Smooth muscle cell (in vitro differentiated cells): ENCODE data around the gene PCBD2. TPM values are rescaled to one million over a fixed set of nuclear protein-coding genes. Genes with fewer than 3 reads are reported as not detected.

Experiments
- DNase-seq: peaks from one replicate; lab custom pipeline; 2025; ENCODE audit not compliant: unreplicated experiment; lab: John Stamatoyannopoulos, UW
- H2AFZ ChIP-seq: fragments of 200-600 bp; sonication (generic); 2 replicates; pipeline ENCODE4 v1.6.0; 2016; ENCODE audit warnings: antibody characterized with exemption, low read depth, mild to moderate bottlenecking
- H3F3A ChIP-seq: fragments of 200-600 bp; sonication (generic); 2 replicates; pipeline ENCODE4 v1.6.0; 2017; ENCODE audit warnings: antibody characterized with exemption, low read depth
- H3K27ac ChIP-seq: fragments of 200-600 bp; sonication (generic); 2 replicates; pipeline ENCODE4 v1.5.1; 2016; ENCODE audit warnings: low read depth, mild to moderate bottlenecking
- H3K27me3 ChIP-seq: fragments of 200-600 bp; sonication (generic); 2 replicates; pipeline ENCODE4 v1.6.1; 2016; ENCODE audit warnings: low read depth, mild to moderate bottlenecking
- H3K36me3 ChIP-seq: fragments of 200-600 bp; sonication (generic); 2 replicates; pipeline ENCODE4 v1.5.1; 2016; ENCODE audit warnings: low read depth
- H3K4me1 ChIP-seq: fragments of 200-600 bp; sonication (generic); 2 replicates; pipeline ENCODE4 v1.5.1; 2016; ENCODE audit warnings: low read depth
- H3K4me2 ChIP-seq: fragments of 200-600 bp; sonication (generic); 2 replicates; pipeline ENCODE4 v1.6.0; 2016; ENCODE audit warnings: mild to moderate bottlenecking
- H3K4me3 ChIP-seq: fragments of 200-600 bp; sonication (generic); 2 replicates; pipeline ENCODE4 v1.5.1; 2016; ENCODE audit warnings: mild to moderate bottlenecking
- H3K79me2 ChIP-seq: fragments of 200-600 bp; sonication (generic); 2 replicates; pipeline ENCODE4 v1.6.0; 2016; ENCODE audit warnings: low read depth, mild to moderate bottlenecking
- H3K9ac ChIP-seq: fragments of 200-600 bp; sonication (generic); 2 replicates; pipeline ENCODE4 v1.6.0; 2016; ENCODE audit warnings: low read depth
- H3K9me3 ChIP-seq: fragments of 200-600 bp; sonication (generic); replicated peaks from 2 replicates; pipeline ENCODE4 v1.5.1; 2016; ENCODE audit warnings: low read depth
- H4K20me1 ChIP-seq: fragments of 200-600 bp; sonication (generic); 2 replicates; pipeline ENCODE4 v1.6.0; 2016; ENCODE audit warnings: low read depth
- WGBS: methylation state at CpG from one replicate; pipeline ENCODE4 v1.1.7; 2016; ENCODE audit warnings: low lambda C conversion rate; 5-methylcytosine and 5-hydroxymethylcytosine counted together
- polyA plus RNA-seq: library from polyadenylated mRNA; unstranded; fragments of >200 nt; fragmentation: Nextera tagmentation; extraction: Ambion mirVana; gene quantifications from 2 replicates; pipeline ENCODE4 v1.2.1, GENCODE V29; 2016
- total RNA-seq: library from RNA; depleted of rRNA; stranded (reverse); fragments of >200 nt; gene quantifications from 2 replicates; pipeline ENCODE4 v1.2.3, GENCODE V29; 2014
- TF ChIP-seq, protein P1 (sequence below): fragments of 200-600 bp; sonication (generic); IDR thresholded peaks from 2 replicates; pipeline ENCODE4 v1.5.1; 2017; ENCODE audit warnings: borderline replicate concordance, mild to moderate bottlenecking, antibody characterized with exemption; ENCODE audit not compliant: insufficient read depth, poor library complexity, severe bottlenecking

The PCBD2 gene
- total and polyA plus RNA-seq, 2 experiments from 2014 or later = 2.4 to 3.3 TPM

- 67% methylated on average over 1 of the region's 1 CpG for WGBS
- peaks cover 7% of the 10 kb centered on the region for H3K4me1 ChIP-seq
- TF ChIP-seq, protein P1, sequence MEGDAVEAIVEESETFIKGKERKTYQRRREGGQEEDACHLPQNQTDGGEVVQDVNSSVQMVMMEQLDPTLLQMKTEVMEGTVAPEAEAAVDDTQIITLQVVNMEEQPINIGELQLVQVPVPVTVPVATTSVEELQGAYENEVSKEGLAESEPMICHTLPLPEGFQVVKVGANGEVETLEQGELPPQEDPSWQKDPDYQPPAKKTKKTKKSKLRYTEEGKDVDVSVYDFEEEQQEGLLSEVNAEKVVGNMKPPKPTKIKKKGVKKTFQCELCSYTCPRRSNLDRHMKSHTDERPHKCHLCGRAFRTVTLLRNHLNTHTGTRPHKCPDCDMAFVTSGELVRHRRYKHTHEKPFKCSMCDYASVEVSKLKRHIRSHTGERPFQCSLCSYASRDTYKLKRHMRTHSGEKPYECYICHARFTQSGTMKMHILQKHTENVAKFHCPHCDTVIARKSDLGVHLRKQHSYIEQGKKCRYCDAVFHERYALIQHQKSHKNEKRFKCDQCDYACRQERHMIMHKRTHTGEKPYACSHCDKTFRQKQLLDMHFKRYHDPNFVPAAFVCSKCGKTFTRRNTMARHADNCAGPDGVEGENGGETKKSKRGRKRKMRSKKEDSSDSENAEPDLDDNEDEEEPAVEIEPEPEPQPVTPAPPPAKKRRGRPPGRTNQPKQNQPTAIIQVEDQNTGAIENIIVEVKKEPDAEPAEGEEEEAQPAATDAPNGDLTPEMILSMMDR = no peak
These were observed 38.6 kb downstream of the PCBD2 start for GRCh38 chr5:134943547-134943946.

GRCh38 chr5:134944630-134945029 lies 39.7 kb downstream of the PCBD2 start:
- 95% methylated on average over 1 of the region's 1 CpG for WGBS
- Histone ChIP-seq H3K79me2 (no peaks in the 10 kb centered on the region), H4K20me1 (no peaks in the 10 kb centered on the region), H3K4me2 (no peak overlapping the region), H3K4me3 (no peak overlapping the region), H3K9ac (no peak overlapping the region), H3K36me3 (no peaks in the 10 kb centered on the region), H3K27ac (no peak overlapping the region), H2AFZ (no peak overlapping the region), H3K4me1 (no peaks in the 10 kb centered on the region), H3K9me3 (no peaks in the 10 kb centered on the region), H3K27me3 (no peaks in the 10 kb centered on the region), H3F3A (no peaks in the 10 kb centered on the region)
- TF ChIP-seq, protein P1 = no peak
- DNase-seq = no peak

More at GRCh38 chr5:134943547-134943946, 38.6 kb downstream of the PCBD2 start:
- Histone ChIP-seq H3F3A (no peaks in the 10 kb centered on the region), H3K79me2 (no peaks in the 10 kb centered on the region), H3K36me3 (no peaks in the 10 kb centered on the region), H3K27ac (no peak overlapping the region), H3K27me3 (no peaks in the 10 kb centered on the region), H3K9ac (no peak overlapping the region), H3K4me2 (no peak overlapping the region), H3K4me3 (no peak overlapping the region), H3K9me3 (no peaks in the 10 kb centered on the region), H2AFZ (no peak overlapping the region), H4K20me1 (no peaks in the 10 kb centered on the region)
- no peak for DNase-seq

DNA sequence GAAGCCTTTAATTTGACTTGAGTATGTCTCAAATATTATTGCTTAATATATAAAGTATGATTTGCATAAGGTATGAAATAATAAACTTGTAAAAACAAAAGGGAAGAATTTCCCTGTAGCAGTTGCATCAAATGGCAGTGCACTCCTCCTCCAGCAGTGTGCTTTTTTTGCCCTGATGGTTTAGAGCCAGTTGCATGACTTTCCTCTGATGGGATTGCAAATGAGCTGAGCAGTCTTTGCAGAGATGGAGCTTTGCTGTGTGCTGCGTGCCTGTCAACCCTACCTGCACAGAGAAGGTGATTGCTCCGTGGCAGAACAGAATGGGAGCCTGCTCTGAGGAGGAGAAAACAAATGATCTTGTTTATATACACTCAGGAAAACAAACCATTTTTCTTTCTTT lies 40.1 kb downstream of the PCBD2 start:
- no peak overlapping the region for H3K4me2 ChIP-seq
- H3K79me2 ChIP-seq = no peaks in the 10 kb centered on the region
- H3K9me3 ChIP-seq = no peaks in the 10 kb centered on the region
- H3K27me3 ChIP-seq = no peaks in the 10 kb centered on the region
- no peaks in the 10 kb centered on the region for H3K4me1 ChIP-seq
- no peaks in the 10 kb centered on the region for H4K20me1 ChIP-seq
- no peak overlapping the region for H3K4me3 ChIP-seq
- 92% methylated on average over 2 of the region's 2 CpGs for WGBS
- no peaks in the 10 kb centered on the region for H3K36me3 ChIP-seq
- no peaks in the 10 kb centered on the region for H3F3A ChIP-seq
- TF ChIP-seq, protein P1 = no peak
- DNase-seq = no peak
- H3K27ac ChIP-seq = no peak overlapping the region
- no peak overlapping the region for H2AFZ ChIP-seq
- no peak overlapping the region for H3K9ac ChIP-seq

DNA sequence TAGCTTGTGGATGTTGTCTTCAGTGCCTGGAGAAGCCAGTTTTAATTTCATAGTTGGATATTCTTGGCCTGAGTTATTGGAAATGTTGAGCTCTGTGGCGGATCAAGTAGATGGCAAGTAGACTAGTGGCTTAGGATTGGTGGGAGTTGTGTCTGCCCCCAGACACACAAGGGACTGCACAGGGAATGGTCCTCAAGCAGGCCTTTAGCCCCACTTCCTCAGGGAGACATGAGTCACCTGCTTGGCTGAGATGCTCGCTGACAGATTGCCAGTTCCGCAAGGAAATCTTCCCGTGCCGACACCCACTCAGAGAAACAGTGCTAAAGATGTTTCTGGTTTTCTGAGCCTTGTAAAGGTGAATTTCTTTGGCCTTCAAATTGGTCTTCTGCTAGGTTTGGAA lies 44.0 kb downstream of the PCBD2 start:
- no peaks in the 10 kb centered on the region for H3F3A ChIP-seq
- DNase-seq = no peak
- WGBS = 60% methylated on average over 5 of the region's 5 CpGs

More for the DNA sequence above, 44.0 kb downstream of the PCBD2 start:
- TF ChIP-seq, protein P1 = no peak
- Histone ChIP-seq H2AFZ (no peak overlapping the region), H3K9me3 (peaks cover 1% of the 10 kb centered on the region), H4K20me1 (no peaks in the 10 kb centered on the region), H3K4me1 (no peaks in the 10 kb centered on the region), H3K9ac (no peak overlapping the region), H3K79me2 (no peaks in the 10 kb centered on the region), H3K27ac (no peak overlapping the region), H3K36me3 (no peaks in the 10 kb centered on the region), H3K4me2 (no peak overlapping the region), H3K4me3 (no peak overlapping the region), H3K27me3 (no peaks in the 10 kb centered on the region)
